Mesenchymal stem cell (in vitro differentiated cells and primary cell): ENCODE data around the gene OR6N2.

ENCODE experiments used
- DNase-seq: peaks from one replicate; pipeline ENCODE4 v3.0.0-alpha.2; 2013
- H2AFZ ChIP-seq: one replicate; pipeline ENCODE4 v1.6.1; 2013; ENCODE audit warnings: low read depth, mild to moderate bottlenecking, control low read depth, inconsistent platforms, low read length, moderate library complexity
- H2AK5ac ChIP-seq: 2 replicates; pipeline ENCODE4 v1.6.1; 2013; ENCODE audit warnings: low read length, moderate library complexity, mild to moderate bottlenecking, inconsistent platforms; ENCODE audit not compliant: severe bottlenecking
- H2BK120ac ChIP-seq: one replicate; pipeline ENCODE4 v1.6.1; 2013; ENCODE audit warnings: low read depth, mild to moderate bottlenecking, inconsistent platforms, low read length, moderate library complexity
- H2BK12ac ChIP-seq, 2 experiments: one replicate each; pipeline ENCODE4 v1.6.1; 2013; ENCODE audit warnings: inconsistent platforms in 2 of 2, low read length in 2 of 2, mild to moderate bottlenecking in 2 of 2, moderate library complexity in 2 of 2, control low read depth in 1 of 2
- H2BK15ac ChIP-seq: one replicate; pipeline ENCODE4 v1.6.1; 2013; ENCODE audit warnings: mild to moderate bottlenecking, low read depth, inconsistent platforms; ENCODE audit not compliant: poor library complexity, severe bottlenecking
- H2BK5ac ChIP-seq: 2 replicates; pipeline ENCODE4 v1.6.1; 2013; ENCODE audit warnings: low read depth, mild to moderate bottlenecking, low read length, control low read depth, inconsistent platforms; ENCODE audit not compliant: poor library complexity, severe bottlenecking
- H3K14ac ChIP-seq, 2 experiments: one replicate each; pipeline ENCODE4 v1.6.1; 2013; ENCODE audit warnings: inconsistent platforms in 2 of 2, low read length in 2 of 2, control low read depth in 1 of 2, mild to moderate bottlenecking in 1 of 2, moderate library complexity in 1 of 2
- H3K18ac ChIP-seq, 2 experiments: one replicate each; pipeline ENCODE4 v1.6.1; 2013; ENCODE audit warnings: inconsistent platforms in 2 of 2, low read length in 2 of 2, control low read depth in 1 of 2, low read depth in 1 of 2, mild to moderate bottlenecking in 1 of 2
- H3K23ac ChIP-seq, 2 experiments: one replicate each; pipeline ENCODE4 v1.6.1; 2013; ENCODE audit warnings: inconsistent platforms in 2 of 2, low read length in 2 of 2, mild to moderate bottlenecking in 2 of 2, moderate library complexity in 2 of 2, control low read depth in 1 of 2
- H3K27ac ChIP-seq: 2 replicates; pipeline ENCODE4 v1.5.1; 2013; ENCODE audit warnings: mild to moderate bottlenecking, moderate library complexity, low read length, control low read depth, inconsistent platforms; ENCODE audit not compliant: poor library complexity, severe bottlenecking
- H3K27me3 ChIP-seq, 2 experiments: 2 replicates each; pipeline versions ENCODE4 v1.6.1 to v1.7.0; 2013; ENCODE audit warnings: low read length in 2 of 2, mild to moderate bottlenecking in 2 of 2, moderate library complexity in 2 of 2, control low read depth in 1 of 2, inconsistent platforms in 1 of 2; ENCODE audit not compliant: control insufficient read depth in 1 of 2, insufficient read depth in 1 of 2
- H3K36me3 ChIP-seq, 2 experiments: 2 replicates each; pipeline versions ENCODE4 v1.6.1 to v1.7.0; 2013; ENCODE audit warnings: low read length in 2 of 2, control low read depth in 1 of 2, inconsistent platforms in 1 of 2, low read depth in 1 of 2, mild to moderate bottlenecking in 1 of 2; ENCODE audit not compliant: insufficient read depth in 2 of 2, control insufficient read depth in 1 of 2
- H3K4ac ChIP-seq, 2 experiments: one replicate each; pipeline ENCODE4 v1.6.1; 2013; ENCODE audit warnings: inconsistent platforms in 2 of 2, low read length in 2 of 2, mild to moderate bottlenecking in 2 of 2, moderate library complexity in 2 of 2, control low read depth in 1 of 2, low read depth in 1 of 2
- H3K4me1 ChIP-seq: 2 replicates; pipeline ENCODE4 v1.6.1; 2013; ENCODE audit warnings: low read depth, low read length, control low read depth; ENCODE audit not compliant: control insufficient read depth, insufficient read depth
- H3K4me2 ChIP-seq: 2 replicates; pipeline ENCODE4 v1.6.1; 2013; ENCODE audit warnings: low read length, mild to moderate bottlenecking, inconsistent platforms; ENCODE audit not compliant: poor library complexity, severe bottlenecking
- H3K4me3 ChIP-seq, 2 experiments: 2 replicates each; pipeline versions ENCODE4 v1.5.1 to v1.7.0; 2013; ENCODE audit warnings: low read length in 2 of 2, mild to moderate bottlenecking in 2 of 2, control low read depth in 1 of 2, low read depth in 1 of 2; ENCODE audit not compliant: insufficient read depth in 1 of 2
- H3K79me1 ChIP-seq: replicated peaks from 2 replicates; pipeline ENCODE4 v1.6.1; 2013; ENCODE audit warnings: mild to moderate bottlenecking, control low read depth, low read length, inconsistent platforms; ENCODE audit not compliant: poor library complexity, severe bottlenecking
- H3K9ac ChIP-seq: 2 replicates; pipeline ENCODE4 v1.7.0; 2013; ENCODE audit warnings: mild to moderate bottlenecking, low read length, moderate library complexity
- H3K9me3 ChIP-seq: 2 replicates; pipeline ENCODE4 v1.7.0; 2013; ENCODE audit warnings: mild to moderate bottlenecking, low read length; ENCODE audit not compliant: control insufficient read depth
- H4K8ac ChIP-seq: one replicate; pipeline ENCODE4 v1.6.1; 2013; ENCODE audit warnings: inconsistent platforms, mild to moderate bottlenecking, low read length, moderate library complexity
- H4K91ac ChIP-seq: one replicate; pipeline ENCODE4 v1.6.1; 2013; ENCODE audit warnings: mild to moderate bottlenecking, low read length, inconsistent platforms
- WGBS: methylation state at CpG from one replicate; pipeline ENCODE4 v1.1.7; 2013; ENCODE audit warnings: mixed read lengths; 5-methylcytosine and 5-hydroxymethylcytosine counted together

The OR6N2 gene

GRCh38 chr1:158818975-158819431, 38.0 kb upstream of the OR6N2 start:
- Histone ChIP-seq H3K36me3 (no peaks in the 10 kb centered on the region), H3K4me2 (no peak overlapping the region), H3K27me3 (no peaks in the 10 kb centered on the region), H3K9me3 (no peaks in the 10 kb centered on the region), H4K91ac (peak overlapping the region; percentile 50), H3K4me1 (no peaks in the 10 kb centered on the region), H3K18ac (peak overlapping the region; percentile 21), H2AK5ac (no peak overlapping the region), H3K4ac (no peak overlapping the region), H3K79me1 (no peaks in the 10 kb centered on the region), H4K8ac (no peak overlapping the region), H3K14ac (no peak overlapping the region), H3K4me3 (no peak overlapping the region), H2AFZ (no peak overlapping the region), H2BK15ac (peak overlapping the region; percentile 48), H3K27ac (no peak overlapping the region), H2BK12ac (peak overlapping the region in 1 of 2 experiments; percentile 77), H2BK120ac (peak overlapping the region; percentile 49), H3K23ac (no peak overlapping the region), H2BK5ac (no peak overlapping the region), H3K9ac (no peak overlapping the region)
- WGBS = no CpG with 5 or more reads among the region's 1 CpG
- peak; percentile 44 for DNase-seq

GRCh38 chr1:158818560-158818959, 37.6 kb upstream of the OR6N2 start:
- Histone ChIP-seq H2AFZ (no peak overlapping the region), H3K27me3 (no peaks in the 10 kb centered on the region), H2AK5ac (no peak overlapping the region), H2BK15ac (no peak overlapping the region), H2BK12ac (peak overlapping the region; percentile 10 to 77), H2BK5ac (no peak overlapping the region), H3K9me3 (no peaks in the 10 kb centered on the region), H3K27ac (no peak overlapping the region), H3K4me2 (no peak overlapping the region), H3K14ac (no peak overlapping the region), H2BK120ac (no peak overlapping the region), H3K23ac (no peak overlapping the region), H3K4ac (no peak overlapping the region), H3K4me3 (no peak overlapping the region), H3K79me1 (no peaks in the 10 kb centered on the region), H4K8ac (no peak overlapping the region), H3K18ac (peak overlapping the region; percentile 28 to 84), H3K9ac (no peak overlapping the region), H4K91ac (no peak overlapping the region), H3K36me3 (no peaks in the 10 kb centered on the region), H3K4me1 (no peaks in the 10 kb centered on the region)
- DNase-seq = no peak
- WGBS = 94% methylated on average over 1 of the region's 1 CpG

GRCh38 chr1:158814970-158815369, 34.0 kb upstream of the OR6N2 start:
- Histone ChIP-seq H2BK15ac (no peak overlapping the region), H3K9ac (no peak overlapping the region), H3K79me1 (no peaks in the 10 kb centered on the region), H3K23ac (no peak overlapping the region), H4K8ac (no peak overlapping the region), H3K18ac (no peak overlapping the region), H2BK5ac (no peak overlapping the region), H3K4me2 (no peak overlapping the region), H2AFZ (no peak overlapping the region), H2BK120ac (no peak overlapping the region), H2AK5ac (no peak overlapping the region), H3K9me3 (no peaks in the 10 kb centered on the region), H3K14ac (no peak overlapping the region), H2BK12ac (no peak overlapping the region), H3K4me3 (no peak overlapping the region), H3K27me3 (no peaks in the 10 kb centered on the region), H3K36me3 (no peaks in the 10 kb centered on the region), H4K91ac (no peak overlapping the region), H3K4me1 (no peaks in the 10 kb centered on the region), H3K27ac (no peak overlapping the region), H3K4ac (no peak overlapping the region)
- no CpG with 5 or more reads among the region's 1 CpG for WGBS
- no peak for DNase-seq

DNA sequence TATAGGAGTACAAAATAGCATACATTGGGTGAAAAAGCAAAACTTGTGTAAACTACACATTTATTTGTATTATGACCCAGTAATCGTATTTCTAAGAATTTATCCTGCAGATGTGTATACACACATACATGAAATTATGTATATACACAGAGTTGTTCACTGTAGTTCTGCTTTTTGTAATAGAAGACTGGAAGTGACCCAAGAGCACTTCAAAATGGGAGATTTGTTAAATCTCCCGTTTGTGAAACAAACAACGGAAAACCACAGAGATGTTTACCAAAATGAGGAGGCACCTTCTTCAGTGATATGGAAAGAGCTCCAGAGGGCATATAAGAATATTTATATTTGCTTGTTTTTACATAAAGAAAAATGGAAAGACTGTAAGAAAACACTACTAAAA, 32.2 kb upstream of the OR6N2 start:
- no peak overlapping the region for H3K4me2 ChIP-seq
- H3K79me1 ChIP-seq = no peaks in the 10 kb centered on the region
- H2BK15ac ChIP-seq = no peak overlapping the region
- no peak overlapping the region for H3K4ac ChIP-seq
- H3K36me3 ChIP-seq = no peaks in the 10 kb centered on the region
- H2BK12ac ChIP-seq = no peak overlapping the region
- H3K9ac ChIP-seq = no peak overlapping the region
- no peak overlapping the region for H2BK120ac ChIP-seq
- H3K14ac ChIP-seq = no peak overlapping the region
- H3K4me1 ChIP-seq = no peaks in the 10 kb centered on the region
- no peak overlapping the region for H3K23ac ChIP-seq
- no peak overlapping the region for H4K91ac ChIP-seq
- H3K18ac ChIP-seq = no peak overlapping the region
- H2AK5ac ChIP-seq = no peak overlapping the region
- no peak overlapping the region for H4K8ac ChIP-seq
- no peak overlapping the region for H2AFZ ChIP-seq
- no peak overlapping the region for H3K4me3 ChIP-seq
- H3K27ac ChIP-seq = no peak overlapping the region
- peak; percentile 6 for DNase-seq
- no peak overlapping the region for H2BK5ac ChIP-seq
- 45% methylated on average over 2 of the region's 3 CpGs for WGBS
- H3K9me3 ChIP-seq = no peaks in the 10 kb centered on the region
- no peaks in the 10 kb centered on the region for H3K27me3 ChIP-seq
